Testis (tissue), 2 donors: ENCODE results near the gene ETS2.

Experiments
- CTCF ChIP-seq, 3 experiments: fragments of 450-650 bp in 2 of 3; fragments of 200-600 bp in 1 of 3; sonication (generic) in 1 of 3; IDR thresholded peaks; one replicate each; pipeline ENCODE4 v1.5.1; 2016 to 2019; ENCODE audit warnings: antibody characterized with exemption in 3 of 3, mild to moderate bottlenecking in 2 of 3, moderate library complexity in 1 of 3
- POLR2A ChIP-seq: fragments of 450-650 bp; IDR thresholded peaks from one replicate; pipeline ENCODE4 v1.6.1; 2017; ENCODE audit warnings: antibody characterized with exemption, mild to moderate bottlenecking, moderate library complexity

- TF ChIP-seq CTCF (IDR thresholded peaks at IDR 0.05), result no peak
- TF ChIP-seq POLR2A, result no peak
These were observed 1.2 kb downstream of the ETS2 start for GRCh38 chr21:38806942-38807284.
